Activated CD4-positive, CD25-positive, alpha-beta regulatory T cell treated with anti-CD3 and anti-CD28 coated beads, Interleukin-2, amount 50 U/mL, for 16 hours (primary cell): Measurements from ENCODE around the gene POLR2M.

Experiments used
- DNase-seq: peaks from one replicate; pipeline ENCODE4 v3.0.0-alpha.2; 2020; ENCODE audit warnings: low read depth, low spot score

The POLR2M gene

GRCh38 chr15:57738734-57739237, 32.3 kb downstream of the POLR2M start:
- no peak for DNase-seq

- no peak for DNase-seq
Measured at GRCh38 chr15:57740048-57740447, 33.5 kb downstream of the POLR2M start.

GRCh38 chr15:57741089-57741488, 34.6 kb downstream of the POLR2M start:
- DNase-seq: no peak

- no peak for DNase-seq
Measured at GRCh38 chr15:57743424-57743823, 36.9 kb downstream of the POLR2M start.

GRCh38 chr15:57746786-57747185, 40.3 kb downstream of the POLR2M start:
- DNase-seq: no peak

- DNase-seq: no peak
Measured at GRCh38 chr15:57747206-57747896, 40.8 kb downstream of the POLR2M start.

- no peak for DNase-seq
Measured at GRCh38 chr15:57751177-57751800, 44.8 kb downstream of the POLR2M start.

GRCh38 chr15:57752436-57752835, 45.9 kb downstream of the POLR2M start:
- DNase-seq: no peak

GRCh38 chr15:57752840-57753239, 46.3 kb downstream of the POLR2M start:
- DNase-seq: no peak

GRCh38 chr15:57756466-57756865, 50.0 kb downstream of the POLR2M start:
- DNase-seq: no peak

GRCh38 chr15:57758560-57758959, 52.0 kb downstream of the POLR2M start:
- DNase-seq: no peak

- DNase-seq: no peak
Measured at GRCh38 chr15:57761562-57761961, 55.0 kb downstream of the POLR2M start.

GRCh38 chr15:57762302-57762701, 55.8 kb downstream of the POLR2M start:
- no peak for DNase-seq

GRCh38 chr15:57763176-57763964, 56.9 kb downstream of the POLR2M start:
- DNase-seq: no peak
